ENCODE results near the gene PSMG3.
"Not testable (repeated sequence)": the region's sequence is repeated elsewhere in the genome, so short reads cannot be mapped to it uniquely, and the experiment has no call there.

Gene PSMG3

DNA sequence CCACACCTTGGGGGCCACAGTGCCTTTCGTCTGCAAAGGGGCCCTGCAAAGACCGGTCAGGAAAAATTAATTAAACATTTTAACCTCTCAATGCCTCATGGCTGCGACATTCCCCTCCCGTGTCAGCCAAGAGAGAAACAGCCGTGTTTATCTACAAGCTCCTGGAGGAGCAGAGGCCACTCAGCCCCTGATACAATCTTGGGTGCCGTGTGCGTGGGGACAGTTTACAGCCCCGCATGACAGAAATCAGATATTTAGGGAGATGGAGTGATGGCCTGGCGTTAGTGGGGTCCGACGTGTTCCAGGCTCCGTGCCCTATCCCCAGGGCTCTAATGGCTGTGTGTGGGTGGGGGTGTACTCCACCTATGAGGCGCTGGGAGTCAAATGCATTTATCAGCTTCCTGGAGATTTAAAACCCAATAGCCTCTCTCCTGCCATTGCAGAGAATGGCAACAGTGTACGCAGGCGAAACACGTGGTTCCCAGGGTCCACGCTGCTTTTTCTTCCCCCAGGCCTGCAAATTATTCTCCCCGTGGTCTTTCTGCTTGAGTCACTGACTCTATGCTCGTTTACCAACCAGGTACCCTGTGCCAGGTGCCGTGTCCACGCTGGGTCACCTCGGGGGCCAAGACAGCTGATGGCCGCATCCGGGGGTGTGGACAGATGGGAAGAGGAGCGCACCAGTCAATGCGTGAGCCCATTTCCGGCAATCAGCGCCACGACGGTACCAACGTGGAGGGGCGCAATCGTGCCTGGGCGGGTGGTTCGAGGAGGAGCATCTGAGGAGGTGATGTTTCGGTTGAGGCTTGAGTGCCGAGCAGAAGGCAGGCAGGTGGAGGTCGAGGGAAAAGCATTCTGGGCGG is 26.6 kb upstream of the PSMG3 start:
- no peak for DNase-seq

DNA sequence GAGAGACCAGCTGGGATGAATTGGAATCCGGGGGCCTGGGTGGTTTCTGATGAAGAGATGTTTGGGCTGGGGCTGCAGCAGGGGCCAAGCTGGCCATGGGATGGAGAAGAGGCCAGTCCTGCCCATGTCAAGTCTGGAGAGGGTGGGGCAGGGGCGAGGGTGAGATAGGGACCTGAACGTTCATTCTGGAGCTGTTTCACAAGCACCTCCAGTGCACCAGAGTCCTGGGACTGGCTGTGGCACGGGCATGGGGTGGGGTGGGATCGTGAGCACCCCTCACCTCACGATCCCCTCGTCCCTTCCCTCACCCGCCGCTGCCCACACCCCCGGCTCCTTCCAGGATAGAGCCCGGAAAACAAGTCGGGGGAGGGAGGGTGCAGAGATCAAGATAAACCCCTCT is 25.8 kb upstream of the PSMG3 start:
- DNase-seq: no peak

DNA sequence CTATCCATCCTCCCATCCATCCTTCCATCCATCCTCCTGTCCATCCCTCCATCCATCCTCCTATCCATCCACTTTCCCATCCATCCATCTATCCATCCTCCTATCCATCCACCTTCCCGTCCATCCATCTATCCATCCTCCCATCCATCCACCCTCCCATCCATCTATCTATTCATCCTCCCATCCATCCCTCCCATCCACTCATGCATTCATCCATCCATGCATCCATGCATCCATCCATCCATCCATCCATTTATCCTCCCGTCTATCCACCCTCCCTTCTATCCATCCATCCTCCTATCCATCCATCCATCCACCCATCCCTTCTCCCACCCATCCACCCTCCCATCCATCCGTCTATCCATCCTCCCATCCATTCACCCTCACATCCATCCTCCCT is 25.2 kb upstream of the PSMG3 start:
- DNase-seq: no peak

DNA sequence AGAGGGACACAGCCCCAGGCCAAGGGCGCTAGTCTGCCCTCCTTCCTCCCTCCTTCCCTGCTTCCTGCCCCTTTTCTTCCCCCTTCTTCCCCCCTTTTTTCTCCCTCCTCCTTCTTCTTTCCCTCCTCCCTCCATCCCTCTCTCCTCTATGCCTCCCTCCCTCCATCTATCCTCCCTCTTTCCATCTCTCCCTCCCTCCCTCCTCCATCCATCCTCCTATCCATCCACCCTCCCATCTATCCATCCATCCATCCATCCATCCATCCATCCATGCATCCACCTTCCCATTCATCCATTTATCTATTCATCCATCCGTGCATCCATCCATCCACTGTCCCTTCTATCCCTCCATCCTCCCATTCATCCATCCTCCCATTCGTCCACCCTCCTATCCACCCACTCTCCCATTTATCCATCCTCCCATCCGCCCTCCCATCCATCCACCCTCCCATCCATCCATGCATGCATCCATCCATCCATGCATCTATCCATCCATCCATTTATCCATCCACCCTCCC is 24.1 kb upstream of the PSMG3 start:
- no peak for DNase-seq

DNA sequence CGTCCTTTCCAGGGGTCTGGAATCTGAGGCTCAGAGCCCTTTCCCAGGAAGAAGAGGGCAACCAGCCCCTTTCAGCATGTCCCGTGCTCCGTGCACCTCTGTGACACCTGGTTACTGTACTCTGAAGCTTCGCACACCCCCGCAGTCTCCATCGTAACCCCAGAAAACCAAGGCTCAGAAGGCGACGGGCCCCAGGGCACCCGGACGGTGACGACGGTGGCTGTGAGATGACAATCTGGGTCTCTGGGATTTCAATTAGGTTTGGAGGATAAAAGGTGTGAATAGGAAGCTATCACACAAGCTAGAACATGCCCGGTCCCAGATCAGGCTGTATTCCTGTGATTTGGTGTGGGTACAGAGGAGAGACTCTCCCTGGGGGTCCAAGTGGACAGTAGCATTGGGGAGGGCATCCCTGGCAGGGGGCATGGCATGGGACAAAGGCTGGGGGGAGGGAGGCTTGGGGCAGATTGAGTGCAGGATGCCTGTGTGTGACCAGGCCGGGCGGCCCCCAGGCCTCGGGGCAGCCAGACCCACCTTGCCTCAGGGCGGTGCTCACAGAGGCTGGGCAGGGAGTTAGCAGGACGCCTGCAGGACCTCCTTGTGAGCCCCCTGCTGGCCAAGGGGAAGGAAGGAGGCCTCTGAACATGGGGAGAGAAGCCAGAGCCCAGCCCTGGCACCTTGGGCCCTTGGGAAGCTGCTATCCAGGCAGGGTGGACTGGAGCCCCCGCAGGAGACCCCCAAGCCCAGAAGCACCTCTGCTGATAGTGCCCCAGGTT is 23.4 kb upstream of the PSMG3 start:
- no peak for DNase-seq

DNA sequence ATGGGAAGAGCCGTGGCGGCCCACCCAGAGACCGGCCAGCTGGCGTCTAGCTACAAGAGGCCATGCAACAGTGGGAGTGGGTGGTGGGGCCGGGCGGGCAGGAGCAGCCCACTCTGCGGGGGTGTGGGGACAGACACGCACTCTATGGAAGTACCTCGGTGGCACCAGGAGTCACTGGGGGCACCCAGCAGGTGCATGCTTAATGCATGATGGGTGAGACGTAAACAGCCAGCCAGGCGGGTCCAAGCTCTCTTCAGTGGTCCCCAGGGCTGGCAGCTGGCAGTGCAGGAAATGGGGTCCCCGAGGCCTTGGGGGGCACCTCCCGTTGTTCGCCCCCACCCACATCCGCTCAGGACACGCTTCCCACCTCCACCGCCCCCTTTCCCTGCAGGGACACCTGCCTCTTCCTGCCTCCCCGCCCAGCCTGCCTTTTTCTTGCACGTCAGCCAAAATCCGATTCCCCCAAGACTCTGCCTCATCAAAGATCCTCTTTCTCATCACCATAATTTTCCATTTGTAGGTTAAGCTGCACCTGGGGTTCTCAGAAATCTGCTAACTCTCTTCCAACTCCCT is 22.6 kb upstream of the PSMG3 start:
- no peak for DNase-seq

DNA sequence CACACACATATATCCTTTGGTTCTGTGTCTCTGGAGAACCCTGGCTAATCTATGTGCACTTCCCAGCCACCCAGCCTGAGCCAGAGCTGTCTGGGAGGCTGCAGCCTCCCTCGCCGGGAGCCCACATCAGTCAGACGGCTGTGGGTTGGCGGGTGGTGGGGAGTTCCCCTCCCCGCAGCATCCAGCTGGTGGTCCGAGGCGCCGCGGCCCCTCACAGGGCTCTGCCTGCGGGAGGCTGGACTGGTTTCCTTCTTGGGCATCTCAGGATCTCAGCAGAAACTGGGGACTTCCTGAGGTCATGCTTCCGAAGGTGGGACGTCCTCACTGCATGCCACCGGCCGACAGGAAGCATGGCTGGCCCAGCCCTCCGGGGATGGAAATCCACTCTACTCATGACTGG is 22.0 kb upstream of the PSMG3 start:
- no peak for DNase-seq

DNA sequence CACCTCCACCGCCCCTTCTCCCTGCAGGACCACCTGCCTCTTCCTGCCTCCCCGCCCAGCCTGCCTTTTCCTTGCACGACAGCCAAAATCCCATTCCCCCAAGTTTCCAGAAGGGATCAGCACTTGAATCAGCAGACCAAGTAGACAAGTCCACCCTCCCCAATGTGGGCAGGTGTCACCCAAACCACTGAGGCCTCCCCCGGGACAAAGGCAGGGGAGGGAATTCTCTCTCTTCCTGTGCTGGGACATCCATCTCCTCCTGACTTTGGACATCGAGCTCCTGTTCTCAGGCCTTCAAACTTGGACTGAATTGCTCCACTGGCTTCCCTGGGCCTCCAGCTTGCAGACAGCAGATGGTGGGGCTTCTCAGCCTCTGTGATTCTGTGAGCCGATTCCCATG is 21.6 kb upstream of the PSMG3 start:
- DNase-seq: no peak

DNA sequence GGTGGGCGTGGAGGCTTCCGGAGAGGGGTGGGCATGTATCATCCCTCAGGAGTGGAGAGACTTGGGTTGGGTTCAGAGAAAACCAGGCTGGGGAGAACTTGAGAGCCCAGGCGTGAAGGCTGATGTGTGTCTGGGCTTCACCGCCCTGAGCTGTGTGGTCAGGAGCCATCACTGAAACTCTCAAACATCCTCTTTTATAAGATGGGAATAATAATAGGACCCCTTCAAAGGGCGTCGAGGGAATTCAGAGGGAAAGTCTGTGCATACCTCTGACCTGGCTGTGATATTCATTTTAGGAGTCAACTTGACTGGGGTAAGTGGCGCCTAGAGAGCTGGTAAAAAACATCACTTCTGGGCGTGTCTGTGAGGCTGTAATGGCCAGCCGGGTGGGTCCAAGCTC is 21.1 kb upstream of the PSMG3 start:
- no peak for DNase-seq

DNA sequence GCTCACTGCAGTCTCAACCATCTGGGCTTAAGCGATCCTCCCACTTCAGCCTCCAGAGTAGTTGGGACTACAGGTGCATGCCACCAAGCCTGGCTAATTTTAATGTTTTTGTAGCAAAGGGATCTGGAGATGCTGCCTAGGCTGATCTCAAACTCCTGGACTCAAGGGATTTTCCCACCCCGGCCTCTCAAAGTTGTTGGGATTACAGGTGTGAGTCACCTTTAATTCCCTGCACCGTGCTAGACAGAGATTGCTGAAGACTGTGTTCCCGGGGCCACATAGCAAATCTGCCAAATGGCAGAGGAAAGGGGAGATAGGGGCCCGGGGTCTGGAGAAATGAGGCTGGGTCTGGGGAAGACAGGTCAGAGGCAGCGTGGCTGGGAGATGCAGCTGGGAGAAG is 20.6 kb upstream of the PSMG3 start:
- DNase-seq: no peak

DNA sequence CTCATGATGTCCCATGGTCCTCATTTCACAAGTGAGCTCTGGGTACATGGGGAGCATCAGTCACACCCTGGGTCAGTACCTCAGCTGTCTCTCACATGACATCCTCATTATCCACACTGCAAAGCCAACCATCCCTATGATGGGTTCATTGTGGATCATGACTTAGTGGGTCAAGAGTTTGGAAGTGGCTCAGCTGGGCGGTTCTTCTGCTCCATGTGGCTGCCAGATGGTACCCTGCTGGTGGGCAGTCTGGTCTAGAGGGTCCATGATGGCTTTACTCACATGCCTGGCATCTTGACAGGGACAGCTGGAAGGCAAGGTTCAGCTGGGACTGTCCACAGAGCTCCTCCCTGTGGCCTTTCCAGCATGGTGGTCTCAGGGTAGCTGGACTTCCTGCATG is 19.1 kb upstream of the PSMG3 start:
- no peak for DNase-seq

DNA sequence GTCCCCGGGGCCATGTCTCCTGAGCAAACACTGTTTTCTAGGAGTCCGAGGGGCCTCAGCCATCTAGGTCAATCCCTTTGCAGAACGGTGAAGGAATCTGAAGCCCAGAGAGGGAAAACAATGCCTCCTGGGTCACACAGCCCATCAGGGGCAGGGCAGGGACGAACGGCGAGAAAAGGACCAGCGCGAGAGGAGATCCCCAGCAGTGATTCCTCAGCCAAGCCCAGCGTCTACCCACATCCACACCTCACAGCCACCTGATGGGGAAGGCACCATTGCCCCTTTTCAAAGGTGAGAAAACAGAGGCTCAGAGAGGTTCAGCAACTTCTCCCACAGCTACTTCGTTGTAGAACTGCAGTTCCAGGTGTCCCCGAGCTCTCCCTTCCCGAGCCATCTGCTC is 17.9 kb upstream of the PSMG3 start:
- no peak for DNase-seq

DNA sequence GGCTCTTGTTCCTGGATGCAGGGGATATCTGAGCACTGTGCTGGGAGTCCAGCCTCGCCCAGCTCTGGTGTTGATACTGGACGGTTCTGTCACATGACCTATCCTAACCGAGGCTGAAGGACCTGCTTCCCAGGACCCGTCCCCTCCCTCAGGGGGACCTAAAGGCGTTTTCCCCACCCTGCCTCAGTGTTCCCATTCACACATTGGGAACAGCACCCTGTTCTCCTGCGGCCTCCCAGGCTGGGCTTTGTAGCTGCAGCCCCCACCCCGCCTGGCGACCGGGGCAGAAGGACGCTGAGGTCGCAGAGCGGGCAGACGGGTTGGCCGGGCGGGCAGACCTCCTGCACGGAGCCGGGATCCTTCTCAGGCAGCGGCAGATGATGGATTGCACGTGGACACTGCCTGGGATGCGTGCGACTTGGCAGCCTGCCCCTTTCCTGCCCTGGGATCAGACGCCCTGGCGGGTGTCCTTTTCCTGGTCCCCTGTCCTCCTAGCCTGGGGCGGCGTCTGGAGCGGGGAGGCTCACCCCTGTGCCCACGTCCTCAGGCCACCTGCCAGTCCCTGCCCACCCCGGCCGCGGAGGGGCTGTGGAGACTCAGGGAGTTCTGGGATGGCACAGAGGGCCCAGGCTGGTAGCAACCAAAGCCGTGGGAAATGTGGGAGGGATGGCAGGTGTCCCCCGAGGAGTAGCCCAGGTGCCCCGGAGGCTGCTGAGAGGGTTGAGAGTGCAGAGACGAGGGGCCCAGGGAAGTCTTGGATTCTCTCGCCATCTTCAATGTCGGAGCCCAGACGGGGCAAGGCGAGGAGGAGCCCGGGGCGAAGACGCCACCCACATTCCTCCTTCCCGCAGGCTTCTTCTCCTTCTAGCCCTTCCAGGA is 17.2 kb upstream of the PSMG3 start:
- no peak for DNase-seq

DNA sequence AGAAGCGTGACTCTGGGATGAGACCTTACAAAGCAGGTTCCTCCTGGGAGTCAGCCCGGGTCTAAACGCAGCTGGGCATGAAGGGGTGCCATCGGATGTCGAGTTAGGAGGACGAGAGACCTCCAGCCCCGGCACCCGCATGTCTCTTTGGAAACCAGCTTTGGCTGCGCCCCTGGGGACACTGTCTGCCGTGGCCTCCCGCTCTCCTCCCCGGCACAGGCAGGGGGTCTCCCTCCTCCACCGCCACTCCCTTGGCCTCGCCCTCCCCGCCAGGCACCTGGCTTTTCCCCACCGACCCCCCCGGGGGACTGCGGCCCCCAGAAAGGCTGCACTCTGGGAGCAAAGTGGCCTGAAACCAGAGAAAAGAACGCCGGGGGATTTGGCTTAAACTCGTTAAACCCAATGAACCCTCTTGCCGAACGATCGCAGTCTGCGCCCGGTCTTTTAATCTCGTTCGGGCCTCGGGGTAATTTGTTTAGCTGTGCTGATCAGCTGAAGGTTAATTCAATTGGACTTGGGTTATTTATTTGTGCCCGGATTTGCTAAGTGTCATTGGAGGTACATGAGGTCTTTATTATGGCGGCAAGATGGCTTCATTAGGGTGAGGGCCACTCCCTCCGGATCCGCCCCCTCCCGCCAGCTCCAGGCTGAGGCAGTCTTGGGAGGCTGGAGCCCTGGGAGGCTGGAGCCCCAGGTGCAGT is 16.4 kb upstream of the PSMG3 start:
- no peak for DNase-seq

DNA sequence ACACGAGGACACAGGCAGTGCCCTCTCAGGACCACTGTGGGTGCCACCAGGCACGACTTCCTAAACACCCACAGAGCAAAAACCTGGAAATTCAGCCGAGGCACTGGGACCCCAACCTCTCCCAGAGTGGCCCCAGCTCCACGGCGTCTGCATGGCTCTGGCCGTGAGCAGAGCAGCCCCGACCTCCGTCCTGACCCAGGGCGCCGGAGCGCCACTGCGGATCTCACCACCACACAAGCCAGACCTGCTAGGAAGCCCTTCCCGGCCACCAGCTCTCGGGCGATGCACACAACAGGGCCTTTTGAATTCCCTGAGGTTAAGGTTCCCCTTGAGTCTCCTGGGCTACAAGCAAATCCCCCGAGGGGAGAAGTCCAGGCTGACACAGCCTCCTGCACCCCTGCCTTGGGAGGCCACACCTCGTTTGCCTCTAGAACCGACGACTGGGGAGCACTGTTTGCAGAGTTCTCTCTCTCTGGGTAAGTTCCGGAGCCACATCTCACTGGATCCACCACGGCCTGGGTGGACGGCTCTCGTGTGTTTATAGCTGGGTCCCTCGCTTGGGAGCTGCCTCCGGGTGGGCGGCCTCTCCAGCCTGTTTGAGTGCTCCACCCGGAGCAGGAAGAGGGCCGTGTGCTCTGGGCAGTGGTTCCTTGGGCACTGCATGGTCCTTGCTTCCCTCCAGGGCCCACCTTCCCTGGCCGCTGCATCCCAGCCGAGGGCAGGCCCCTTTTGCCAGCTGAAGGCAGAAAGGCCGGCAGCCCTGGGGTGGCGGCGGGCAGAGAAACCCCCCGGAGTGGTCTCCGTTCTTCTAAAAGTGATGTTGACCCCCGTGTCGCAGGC is 15.5 kb upstream of the PSMG3 start:
- no peak for DNase-seq

DNA sequence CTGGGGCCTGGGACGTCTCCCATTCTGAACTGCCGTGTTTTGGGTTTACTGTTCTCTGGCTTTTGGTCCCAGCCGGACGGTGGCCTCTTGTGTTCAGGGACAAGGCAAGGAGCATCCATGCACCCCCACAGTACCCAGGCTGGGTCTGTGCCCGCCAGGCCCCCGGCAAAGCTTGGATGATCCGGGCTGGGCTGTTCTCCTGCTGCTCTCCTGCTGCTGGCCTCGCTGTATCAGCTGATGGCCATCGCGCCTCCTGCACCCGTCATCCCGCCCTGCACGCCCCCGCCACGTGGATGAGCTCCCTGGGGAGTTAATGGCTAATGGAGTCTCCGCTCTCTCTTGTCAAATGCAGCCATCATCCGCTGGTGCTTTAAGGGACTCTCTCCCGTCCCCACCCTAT is 14.9 kb upstream of the PSMG3 start:
- DNase-seq: no peak

DNA sequence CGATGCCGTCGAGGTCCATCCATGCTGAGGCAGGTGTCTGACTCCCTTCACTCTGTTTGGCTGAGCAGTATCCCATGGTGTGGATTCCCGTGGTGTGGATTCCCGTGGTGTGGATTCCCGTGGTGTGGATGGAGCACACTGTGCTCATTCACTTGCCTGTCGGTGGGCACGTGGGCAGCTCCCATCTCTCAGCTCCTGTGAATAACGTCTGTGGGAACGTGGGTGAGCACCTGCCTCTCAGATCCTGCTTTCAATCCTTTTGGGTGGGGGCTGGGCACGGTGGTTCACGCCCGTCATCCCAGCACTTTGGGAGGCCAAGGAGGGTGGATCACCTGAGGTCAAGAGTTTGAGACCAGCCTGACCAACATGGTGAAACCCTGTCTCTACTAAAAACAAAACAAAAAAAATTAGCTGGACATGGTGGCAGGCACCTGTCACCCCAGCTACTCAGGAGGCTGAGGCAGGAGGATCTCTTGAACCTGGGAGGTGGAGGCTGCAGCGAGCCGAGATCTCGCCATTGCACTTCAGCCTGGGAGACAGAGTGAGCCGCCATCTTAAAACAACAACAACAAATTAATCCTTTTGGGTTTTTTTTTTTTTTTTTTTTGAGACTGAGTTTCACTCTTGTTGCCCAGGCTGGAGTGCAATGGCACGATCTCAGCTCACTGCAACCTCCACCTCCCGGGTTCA is 13.6 kb upstream of the PSMG3 start:
- DNase-seq: not testable (repeated sequence)

DNA sequence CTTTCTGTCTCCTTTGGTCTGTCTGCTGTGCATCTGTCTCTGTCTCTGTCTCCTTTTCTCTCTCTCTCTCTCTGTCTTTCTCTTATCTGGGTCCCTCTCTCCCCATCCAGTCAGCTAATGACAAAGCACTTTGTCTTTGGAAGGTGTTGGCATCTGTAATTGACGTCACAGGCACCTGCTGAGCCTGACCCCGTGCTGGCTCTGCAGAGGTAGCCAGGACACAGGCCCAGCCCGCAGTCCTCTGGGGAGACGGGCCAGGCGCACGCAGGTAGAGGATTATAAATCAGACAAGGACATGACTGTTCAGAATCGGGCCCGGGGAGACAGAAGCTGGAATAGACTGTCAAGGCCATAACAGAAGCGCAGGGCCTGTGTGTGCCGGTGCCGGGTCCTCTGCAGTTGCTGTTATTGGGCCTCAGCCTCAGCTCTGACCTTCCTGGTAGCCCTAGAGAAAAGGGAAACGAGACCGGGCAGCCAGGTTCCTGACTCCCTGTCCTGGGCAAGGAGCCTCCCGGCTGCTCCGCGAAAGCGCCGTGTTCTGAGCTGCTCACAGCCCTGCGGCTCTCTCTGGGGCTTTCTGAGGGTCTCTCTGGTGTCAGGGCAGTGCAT is 10.7 kb upstream of the PSMG3 start:
- no peak for DNase-seq

DNA sequence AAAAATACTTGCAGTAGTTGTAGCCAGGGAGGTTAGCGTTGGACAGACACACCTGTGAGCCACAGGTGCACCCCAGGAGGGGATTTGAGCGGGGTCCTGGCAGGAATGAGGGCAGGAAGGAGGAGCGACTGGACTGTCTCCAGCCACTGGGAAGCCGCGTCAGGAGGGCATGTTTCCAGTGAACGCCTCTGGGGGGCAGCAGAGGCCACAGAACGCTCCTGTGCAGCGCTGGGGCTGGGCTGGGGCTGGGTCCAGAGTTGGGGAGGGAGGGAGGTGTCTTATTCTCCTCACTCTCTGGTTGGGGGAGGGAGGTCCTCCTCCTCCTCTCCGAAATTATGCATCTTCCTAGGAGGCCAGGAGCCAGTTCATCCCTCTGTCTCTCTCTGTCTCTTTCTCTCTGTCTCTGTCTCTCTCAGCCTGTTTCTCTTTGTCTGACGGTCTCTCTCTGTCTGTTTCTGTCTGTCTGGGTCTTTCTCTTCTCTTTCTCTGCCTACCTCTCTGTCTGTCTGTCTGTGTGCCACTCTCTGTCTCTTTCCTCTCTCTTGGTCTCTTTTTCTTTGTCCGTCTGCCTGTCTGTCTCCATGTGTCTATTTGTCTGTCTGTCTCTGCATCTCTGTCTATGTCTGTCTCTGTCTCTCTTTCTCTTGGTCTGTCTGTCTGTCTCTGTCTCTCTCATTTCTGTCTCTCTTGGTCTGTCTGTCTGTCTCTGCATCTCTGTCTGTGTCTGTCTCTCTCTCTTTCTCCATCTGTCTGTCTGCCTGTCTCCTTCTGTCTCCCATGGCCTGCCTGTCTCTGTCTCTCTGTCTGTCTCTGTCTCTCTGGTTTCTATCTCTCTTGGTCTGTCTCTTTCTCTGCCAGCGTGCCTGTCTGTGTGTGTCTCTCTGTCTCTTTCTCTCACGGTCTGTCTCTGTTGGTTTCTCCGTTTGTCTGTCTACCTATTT is 9.9 kb upstream of the PSMG3 start:
- peak; percentile 29 for DNase-seq

Data from NCI-H2029 (cell line).